GM21367 (cell line): ENCODE measurements around the gene SPAM1.
"Not testable (repeated sequence)": the region's sequence is repeated elsewhere in the genome, so short reads cannot be mapped to it uniquely, and the experiment has no call there.

Experiments used
- ATAC-seq: cut with Tn5 transposase; IDR thresholded peaks from one replicate; pipeline ENCODE4 v1.9.1; 2021; ENCODE audit not compliant: unreplicated experiment

SPAM1 gene, protein sequence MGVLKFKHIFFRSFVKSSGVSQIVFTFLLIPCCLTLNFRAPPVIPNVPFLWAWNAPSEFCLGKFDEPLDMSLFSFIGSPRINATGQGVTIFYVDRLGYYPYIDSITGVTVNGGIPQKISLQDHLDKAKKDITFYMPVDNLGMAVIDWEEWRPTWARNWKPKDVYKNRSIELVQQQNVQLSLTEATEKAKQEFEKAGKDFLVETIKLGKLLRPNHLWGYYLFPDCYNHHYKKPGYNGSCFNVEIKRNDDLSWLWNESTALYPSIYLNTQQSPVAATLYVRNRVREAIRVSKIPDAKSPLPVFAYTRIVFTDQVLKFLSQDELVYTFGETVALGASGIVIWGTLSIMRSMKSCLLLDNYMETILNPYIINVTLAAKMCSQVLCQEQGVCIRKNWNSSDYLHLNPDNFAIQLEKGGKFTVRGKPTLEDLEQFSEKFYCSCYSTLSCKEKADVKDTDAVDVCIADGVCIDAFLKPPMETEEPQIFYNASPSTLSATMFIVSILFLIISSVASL

DNA sequence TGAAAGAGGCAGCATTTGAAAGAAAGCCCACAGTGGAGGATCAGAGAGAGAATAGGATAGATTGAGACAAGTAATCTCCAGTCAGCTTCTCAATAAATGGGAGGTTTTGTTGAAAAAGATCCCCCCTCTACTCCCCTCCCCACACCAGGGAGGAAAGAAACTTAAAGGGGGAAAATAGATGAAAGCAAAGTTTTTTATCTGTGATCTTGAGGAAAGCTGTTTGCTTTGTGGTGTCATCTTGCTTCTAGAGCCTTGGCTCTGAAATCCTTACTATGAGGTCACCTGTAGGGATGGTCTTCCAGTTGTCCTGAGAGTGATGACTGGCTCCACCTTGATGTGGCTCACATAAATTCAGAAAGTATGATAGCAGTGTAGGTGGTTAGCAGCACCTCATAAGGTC lies at the start of gene SPAM1:
Gene SPAM1 (plus strand): TSS at position 301 of the 400 bp plus-strand sequence. CDS start 28,330 bp downstream, outside the sequence.
- ATAC-seq, result no peak

DNA sequence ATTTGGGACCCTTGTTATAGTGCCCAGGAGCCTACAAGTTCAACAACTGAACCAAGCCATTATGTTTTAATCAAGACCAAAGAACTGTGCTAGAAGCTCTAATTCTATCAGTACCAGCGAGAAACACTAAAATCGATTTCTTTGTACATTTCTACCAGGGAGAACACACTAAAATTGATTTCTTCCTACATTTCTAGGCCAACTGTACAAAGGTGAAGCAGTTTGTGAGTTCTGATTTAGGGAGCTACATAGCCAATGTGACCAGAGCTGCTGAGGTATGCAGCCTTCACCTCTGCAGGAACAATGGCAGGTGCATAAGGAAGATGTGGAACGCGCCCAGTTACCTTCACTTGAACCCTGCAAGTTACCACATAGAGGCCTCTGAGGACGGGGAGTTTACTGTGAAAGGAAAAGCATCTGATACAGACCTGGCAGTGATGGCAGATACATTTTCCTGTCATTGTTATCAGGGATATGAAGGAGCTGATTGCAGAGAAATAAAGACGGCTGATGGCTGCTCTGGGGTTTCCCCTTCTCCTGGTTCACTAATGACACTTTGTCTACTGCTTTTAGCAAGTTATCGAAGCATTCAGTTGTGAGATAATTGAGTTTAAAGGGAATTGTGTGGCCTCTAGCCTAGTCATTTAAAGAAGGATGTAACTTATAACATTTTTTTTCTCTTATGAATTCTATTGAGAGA lies 48.3 kb upstream of the SPAM1 start:
- no peak for ATAC-seq

DNA sequence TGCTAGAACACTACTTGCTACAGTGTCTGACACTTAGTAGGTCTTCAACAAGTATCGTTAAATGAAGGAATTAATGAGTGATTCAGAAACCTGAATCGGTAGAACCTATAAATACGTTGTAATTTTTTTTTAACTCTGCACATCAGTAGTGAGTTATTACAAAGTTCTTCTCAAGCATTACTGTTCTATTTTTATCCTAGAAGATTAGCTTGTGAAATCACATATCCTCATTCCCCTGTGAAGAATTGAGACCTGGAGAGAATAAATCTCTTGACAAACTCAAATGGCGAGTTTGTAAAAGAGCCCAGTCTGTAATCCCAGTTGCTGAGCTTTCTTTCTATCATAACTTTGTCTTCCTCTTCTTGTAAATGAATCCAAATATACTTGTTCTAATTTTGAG lies 45.4 kb upstream of the SPAM1 start:
- no peak for ATAC-seq

DNA sequence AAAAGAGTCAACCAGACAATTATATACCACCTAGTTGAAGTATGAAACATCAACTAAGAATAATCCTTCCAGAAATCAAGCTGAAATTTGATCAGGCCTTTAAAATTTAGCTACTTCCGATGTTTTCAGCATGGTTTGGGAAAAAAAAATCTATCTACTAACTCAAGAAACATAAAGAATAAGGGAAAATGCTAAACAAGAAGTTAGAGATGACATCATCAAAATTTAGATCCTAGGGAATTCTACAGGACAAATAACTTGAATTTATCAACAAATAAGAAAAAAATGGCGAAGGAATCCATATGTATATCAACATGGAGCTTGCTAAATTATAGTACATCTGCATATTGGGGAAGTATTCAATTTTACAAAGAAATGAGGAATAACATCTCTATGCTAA lies 43.7 kb upstream of the SPAM1 start:
- ATAC-seq, result no peak

DNA sequence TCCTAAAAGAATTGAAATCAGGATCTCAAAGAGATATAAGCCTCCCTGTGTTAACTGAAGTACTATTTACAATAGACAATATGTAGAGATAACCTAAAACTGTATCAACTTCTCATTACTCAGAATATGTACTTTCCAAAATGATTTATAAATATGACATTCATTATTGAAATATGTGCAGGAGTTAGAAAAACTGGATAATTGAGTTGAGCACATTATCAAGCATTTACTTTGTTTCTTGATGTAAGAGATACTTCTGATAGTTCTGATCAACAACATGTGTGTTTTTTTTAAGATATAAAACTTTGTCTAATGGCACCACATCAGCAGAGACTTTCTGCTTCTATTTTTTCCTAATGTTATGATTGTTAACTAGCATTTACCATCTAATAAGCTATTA lies 41.9 kb upstream of the SPAM1 start:
- ATAC-seq, result no peak

DNA sequence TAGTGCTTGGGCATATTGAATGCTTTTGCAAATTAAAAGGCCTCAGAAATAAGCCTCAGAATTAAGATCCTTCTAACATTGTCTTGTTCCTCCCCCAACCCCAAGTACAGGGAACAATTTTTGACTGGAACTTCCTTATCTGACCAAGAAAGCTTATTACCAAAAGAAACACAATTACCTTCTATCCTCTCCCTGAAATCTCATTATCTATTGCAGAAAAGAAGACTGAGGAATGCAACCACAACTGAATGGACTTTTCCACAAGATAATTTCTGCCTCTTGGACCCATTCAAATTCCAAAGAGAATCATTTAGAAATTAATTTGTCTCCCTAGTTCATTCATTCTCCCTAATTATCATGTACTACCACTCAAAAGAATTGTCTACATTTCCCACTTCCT lies 36.8 kb upstream of the SPAM1 start:
- ATAC-seq, result no peak

DNA sequence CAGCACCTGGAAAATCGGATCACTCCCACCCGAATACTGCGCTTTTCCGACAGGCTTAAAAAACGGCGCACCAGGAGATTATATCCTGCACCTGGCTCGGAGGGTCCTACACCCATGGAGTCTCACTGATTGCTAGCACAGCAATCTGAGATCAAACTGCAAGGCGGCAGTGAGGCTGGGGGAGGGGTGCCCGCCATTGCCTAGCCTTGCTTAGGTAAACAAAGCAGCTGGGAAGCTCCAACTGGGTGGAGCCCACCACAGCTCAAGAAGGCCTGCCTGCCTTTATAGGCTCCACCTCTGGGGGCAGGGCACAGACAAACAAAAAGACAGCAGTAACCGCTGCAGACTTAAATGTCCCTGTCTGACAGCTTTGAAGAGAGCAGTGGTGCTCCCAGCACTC lies 30.3 kb upstream of the SPAM1 start:
- ATAC-seq, result not testable (repeated sequence)

DNA sequence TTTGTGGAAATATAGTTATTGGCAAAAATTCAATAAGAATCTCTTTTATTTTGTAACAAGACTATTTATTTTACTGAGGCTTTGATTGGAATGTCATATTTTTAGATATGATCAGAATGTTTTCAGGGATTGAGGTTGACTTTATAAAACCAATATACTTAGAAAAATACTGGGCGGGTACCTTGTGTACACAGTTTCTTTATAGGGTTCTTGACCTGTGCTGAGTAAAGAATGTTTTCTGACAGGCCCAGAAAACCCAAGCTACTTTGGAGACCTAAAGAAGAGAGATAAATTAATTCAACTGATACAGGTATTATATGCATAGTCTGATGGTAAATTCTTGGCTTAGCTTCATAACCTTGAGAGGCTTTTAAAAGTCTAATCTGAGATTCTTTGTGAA lies 23.9 kb upstream of the SPAM1 start:
- no peak for ATAC-seq

DNA sequence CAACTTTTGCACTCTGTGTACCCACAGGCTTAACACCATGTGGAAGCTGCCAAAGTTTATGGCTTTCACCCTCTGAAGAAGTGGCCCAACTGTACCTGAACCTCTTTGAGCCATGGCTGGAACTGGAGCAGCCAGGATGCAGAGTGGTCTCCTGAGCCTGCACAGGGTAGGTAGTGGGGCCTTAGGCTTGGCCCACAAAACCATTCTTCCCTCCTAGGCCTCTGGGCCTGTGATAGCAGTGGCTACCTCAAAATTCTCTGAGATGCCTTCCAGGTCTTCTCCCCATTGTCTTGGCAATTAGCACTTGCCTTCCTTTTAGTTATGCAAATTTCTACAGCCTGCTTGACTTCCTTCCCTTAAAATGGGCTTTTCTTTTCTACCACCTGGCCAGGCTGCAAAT lies 19.3 kb upstream of the SPAM1 start:
- ATAC-seq, result no peak

DNA sequence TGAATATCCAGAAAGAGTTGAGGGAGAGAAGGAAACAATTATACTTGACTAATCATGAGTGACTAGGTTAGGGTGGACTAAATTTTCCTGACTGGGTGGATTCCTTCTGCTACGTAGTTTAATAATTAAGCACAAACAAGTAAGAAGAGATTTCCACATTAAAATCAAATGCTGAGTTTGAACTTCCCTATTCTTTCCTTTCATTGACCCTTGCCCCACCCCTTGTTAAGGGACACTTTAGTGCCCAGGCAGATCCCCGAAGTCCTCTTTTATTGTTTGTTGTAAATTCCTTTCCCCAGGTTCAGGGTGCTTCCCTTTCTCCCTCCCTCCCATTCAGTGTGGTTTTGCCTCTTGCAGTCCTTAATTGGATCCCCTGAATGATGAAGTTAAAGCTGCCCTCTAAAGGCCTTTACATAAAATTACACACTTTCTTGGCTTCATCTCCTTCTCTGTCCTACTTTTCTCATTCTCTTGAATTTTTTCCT lies 8.8 kb upstream of the SPAM1 start:
- ATAC-seq, result peak; percentile 56

DNA sequence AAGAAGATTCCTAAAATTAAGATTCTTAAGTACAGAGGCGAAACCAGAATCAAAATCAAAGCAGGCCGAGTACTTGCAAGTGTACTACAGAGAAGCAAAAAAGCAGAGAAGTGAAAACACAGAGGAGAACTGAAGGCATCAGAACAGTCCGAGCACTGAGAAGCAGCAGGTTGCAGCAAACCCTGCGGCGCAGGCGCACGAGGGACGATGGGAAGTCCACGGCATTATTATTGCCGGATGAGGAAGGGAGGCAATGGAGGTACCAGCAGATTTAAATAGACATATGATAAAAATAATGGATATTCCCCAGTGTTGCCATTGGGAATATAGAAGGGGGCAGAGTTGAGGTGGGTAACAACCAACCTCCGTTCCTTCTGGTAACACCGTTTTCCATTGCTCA lies 7.2 kb upstream of the SPAM1 start:
- ATAC-seq, result no peak

DNA sequence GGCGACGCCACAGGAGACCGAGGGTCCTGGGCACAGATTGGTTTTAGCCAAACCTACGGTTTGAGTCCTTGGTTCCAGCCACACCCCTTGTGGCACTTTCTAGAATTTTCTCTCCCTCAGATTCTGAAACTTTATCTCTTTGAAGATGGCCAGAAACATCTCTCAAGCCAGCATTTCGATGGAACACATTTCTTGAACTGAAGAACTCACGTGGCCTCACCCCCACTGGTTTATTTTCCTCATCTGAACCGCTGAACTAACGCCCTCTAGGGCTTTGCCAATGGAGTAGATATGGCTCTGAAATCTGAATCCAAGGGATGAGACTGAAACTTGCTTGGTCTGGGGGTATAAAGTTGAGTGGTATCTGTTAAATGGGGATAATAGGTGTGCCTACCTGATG lies 6.7 kb upstream of the SPAM1 start:
- no peak for ATAC-seq

DNA sequence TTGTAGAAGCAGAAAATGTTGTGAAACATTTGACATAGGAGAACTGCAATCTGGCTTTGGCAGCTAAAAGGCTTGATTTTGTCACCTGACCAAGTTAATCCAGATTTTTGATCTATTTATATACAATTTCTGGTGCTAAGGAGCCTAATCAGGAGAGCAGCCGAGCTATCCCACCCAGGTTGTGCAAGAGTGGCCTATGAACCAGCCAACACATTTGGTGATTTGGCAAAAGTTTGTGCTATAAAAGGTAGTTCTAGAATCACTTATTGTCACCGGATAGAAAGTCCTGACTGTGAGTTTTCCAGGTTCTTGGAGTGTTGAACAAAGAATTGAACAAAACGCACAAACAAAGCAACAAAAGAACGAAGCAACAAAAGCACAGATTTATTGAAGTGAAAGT lies 1.4 kb upstream of the SPAM1 start:
- ATAC-seq, result no peak

DNA sequence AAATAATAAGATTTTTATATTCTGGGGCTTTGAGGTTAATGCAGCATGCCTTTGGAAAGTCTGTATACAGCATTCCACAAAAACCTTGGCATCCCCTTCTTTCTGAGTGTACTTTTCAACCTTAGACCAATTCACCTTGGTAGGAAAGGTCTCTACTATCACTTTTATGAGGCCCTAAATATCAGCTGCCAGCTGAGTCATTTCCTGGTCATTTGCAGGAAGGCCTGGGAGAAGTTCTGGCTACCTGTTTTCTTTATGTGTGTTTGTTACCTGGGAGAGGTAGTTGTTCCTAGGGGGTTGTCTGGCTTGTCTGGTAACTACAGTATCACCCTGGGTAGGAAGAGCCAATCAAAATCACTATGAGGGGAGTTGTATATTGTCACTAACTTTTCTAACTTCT lies 4.1 kb downstream of the SPAM1 start:
- ATAC-seq, result no peak

DNA sequence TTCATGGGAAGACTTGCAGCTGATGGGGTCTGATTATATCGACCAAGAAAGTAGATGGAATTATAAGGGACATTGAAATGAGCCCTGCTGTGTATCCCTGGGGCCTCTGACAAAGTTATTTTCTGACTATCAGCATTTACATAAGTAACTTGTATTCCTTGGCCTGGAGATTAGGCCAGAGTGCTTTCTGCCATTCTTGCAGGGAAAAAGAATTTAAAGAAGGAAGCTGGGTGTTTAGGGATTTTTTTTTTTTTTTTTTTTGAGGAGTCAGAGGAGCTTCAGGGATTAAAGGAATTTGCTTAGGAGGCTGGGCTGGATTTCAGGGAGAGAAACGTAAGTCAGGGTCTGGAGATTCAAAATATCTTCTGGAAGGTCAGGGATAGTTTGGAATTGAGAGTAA lies 4.6 kb downstream of the SPAM1 start:
- no peak for ATAC-seq

DNA sequence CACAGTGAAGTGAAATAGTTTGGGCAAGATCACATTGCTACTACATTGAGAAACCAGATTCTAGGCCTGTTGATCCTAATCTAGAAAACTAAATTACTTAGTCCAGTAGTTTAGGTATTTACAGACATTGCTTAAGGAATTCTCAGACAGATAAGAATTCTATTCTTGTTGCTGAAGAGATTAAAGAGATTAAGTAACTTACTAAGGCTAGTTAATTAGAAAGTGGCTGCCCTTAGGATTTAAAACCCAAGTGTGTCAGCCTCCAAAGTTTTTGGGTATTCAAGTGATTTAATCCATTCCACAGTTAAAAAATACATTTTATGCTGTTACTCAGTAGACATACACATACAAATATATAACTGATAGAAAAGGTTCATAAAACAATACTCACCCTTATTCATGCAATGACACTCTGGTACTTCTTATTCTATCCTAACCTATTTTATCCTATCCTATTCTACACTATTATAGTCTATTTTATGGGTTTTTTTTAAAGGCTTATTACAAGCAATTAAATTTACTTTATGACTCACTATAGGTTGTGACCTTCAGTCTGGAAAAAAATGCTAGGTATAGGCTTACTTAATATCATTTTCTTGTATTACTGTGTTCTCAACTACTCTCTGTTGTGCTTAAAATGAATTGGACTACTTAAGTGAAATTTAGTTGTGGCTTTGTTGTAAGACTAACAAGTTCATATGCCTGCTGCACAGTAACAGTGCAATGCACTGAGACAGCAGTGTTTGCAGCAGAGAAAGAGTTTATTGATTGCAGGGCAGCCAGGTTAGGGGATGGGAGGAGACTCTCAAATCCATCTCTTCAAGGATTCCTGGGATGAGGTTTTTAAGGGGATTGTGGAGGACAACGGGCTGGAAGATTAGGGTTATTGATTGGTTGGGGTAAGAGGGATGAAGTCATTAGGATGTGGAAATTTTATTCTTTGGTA lies 10.7 kb downstream of the SPAM1 start:
- no peak for ATAC-seq

DNA sequence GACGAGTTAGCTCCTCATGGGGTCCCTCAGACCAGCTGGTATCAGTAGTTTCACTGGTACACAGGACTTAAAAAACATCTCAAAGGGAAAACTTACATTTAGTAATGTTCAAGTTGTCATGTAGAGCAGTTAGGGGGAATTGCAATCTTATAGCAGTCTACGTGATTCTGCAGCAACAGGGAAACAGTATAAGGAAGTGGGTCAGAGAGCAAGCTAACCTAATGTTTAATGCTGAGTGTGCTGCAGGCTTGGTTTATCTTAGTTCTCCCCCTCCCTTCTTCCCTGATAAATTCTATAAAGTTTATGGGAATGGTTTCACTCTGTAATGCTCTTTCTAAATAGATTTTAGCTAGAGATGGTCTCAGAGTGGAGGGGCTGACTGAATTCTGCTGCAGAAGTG lies 11.3 kb downstream of the SPAM1 start:
- no peak for ATAC-seq

DNA sequence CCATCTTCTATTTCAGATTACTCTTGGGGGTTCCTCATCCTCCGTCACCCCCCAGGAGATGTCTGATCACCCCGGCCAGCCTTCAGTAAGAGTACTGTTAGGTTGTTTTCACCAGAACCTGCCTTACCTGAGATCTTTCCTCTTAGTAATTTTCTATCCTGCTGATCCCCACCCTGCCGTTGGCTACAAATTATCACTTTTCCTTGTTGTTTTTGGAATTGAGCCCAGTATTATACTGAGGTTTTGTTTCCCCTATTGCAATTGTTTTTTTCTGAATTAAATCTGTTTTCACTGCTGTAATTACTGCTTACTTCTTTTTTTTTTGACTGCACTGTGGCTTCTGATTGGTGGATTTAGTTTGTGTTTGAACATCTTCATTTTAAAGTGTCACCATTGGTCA lies 14.7 kb downstream of the SPAM1 start:
- ATAC-seq, result no peak

DNA sequence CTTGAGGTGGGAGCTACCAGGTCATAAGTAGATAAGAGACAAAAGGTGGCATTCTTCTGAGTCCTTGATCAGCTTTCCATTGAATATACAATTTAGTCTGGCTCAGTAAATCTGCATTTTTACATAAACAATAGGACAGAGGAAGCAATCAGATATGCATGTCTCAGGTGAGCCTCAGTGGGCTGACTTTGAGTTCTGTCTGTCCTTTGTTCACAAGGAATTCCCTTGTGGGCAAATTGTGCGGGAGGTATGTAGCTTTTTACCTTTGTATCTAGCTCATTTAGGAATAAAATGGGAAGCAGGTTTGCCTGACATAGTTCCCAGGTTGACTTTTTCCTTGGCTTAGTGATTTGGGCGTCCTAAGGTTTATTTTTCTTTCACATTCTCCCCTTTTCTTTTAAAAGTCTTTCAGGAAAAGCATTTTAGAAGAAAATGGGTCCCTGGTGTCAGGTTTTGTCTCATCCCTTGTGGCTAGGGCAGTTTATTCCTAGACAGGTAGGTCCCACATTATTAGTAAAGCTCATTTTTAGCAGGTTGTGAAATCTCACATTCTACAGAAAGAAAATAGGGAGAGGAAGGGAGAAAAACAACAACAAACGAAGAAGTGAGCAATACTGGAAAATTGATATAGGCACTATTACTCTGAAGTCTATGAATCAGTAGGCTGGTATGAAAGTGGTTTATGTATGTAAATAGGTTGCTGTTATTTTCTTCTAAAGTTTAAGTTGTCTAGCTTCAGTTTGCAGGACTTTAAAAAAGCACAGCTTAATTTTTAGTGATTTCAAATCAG lies 16.5 kb downstream of the SPAM1 start:
- ATAC-seq, result no peak

DNA sequence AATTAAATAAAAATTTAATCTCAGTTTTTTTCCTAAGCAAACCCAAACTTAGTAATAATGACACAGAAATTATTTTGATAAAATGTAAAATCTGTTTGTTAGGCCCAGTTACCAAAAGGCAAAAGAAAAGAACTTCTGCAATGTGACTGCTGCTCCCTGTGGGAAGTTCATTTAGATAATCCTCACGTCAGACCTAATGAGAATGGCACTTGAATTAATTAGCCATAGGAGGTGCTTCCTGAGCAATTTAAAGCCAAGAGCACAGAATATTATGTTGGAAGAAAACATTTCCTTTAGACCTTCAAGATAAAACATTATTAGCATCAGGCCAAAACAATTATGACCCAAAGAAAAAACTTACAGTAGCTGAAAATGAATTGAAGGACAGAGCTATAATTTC lies 19.4 kb downstream of the SPAM1 start:
- no peak for ATAC-seq
